Activated naive CD8-positive, alpha-beta T cell treated with anti-CD3 and anti-CD28 coated beads, Interleukin-2, amount 50 U/mL, for 24 hours (primary cell): ENCODE results near the gene NUDT22.

ENCODE experiments used
- ATAC-seq: fragments of 150-1000 bp; cut with Tn5 transposase; one replicate; pipeline ENCODE4 v1.10.0; 2021
- DNase-seq: peaks from one replicate; pipeline ENCODE4 v3.0.0; 2021
- H3K27ac Mint-ChIP-seq: one replicate; pipeline ENCODE4 v1.8.0; 2021; ENCODE audit warnings: mild to moderate bottlenecking, mixed read lengths
- H3K27me3 Mint-ChIP-seq: one replicate; pipeline ENCODE4 v1.8.0; 2021; ENCODE audit warnings: mixed read lengths
- H3K36me3 Mint-ChIP-seq: one replicate; pipeline ENCODE4 v1.8.0; 2021; ENCODE audit warnings: low read depth, mixed read lengths
- H3K4me1 Mint-ChIP-seq: one replicate; pipeline ENCODE4 v1.8.0; 2021; ENCODE audit warnings: mixed read lengths
- H3K4me3 Mint-ChIP-seq: one replicate; pipeline ENCODE4 v1.8.0; 2021; ENCODE audit warnings: mild to moderate bottlenecking, moderate library complexity, mixed read lengths
- H3K9me3 Mint-ChIP-seq: one replicate; pipeline ENCODE4 v1.8.0; 2021; ENCODE audit warnings: mixed read lengths

NUDT22 gene

DNA sequence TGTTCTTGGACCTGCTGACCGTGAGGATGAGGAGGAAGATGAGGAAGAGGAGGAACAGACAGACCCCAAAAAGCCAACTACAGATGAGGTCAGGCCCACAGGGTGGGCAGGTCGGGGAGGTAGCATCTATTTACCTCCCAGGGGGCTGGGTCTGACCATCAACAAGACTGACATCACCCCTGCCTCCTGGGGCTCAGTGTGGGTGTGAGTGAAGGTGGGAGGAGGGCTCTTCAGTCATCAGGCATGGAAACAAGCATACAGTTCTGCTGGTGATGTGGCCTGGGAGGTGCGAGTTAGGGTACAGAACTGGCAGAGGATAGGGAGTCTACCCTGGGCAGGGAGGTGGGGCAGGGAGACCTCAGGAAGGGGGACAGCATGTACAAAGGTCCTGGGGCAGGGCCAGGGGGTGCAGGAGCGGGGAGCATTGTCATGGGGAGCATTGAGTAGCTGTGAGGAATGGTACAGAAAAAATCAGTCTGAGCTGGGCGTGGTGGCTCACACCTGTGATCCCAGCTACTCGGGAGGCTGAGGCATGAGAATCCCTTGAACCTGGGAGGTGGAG, 34.2 kb downstream of the NUDT22 start:
- Mint-ChIP-seq H3K27ac (no peak overlapping the region), H3K4me1 (peaks cover 11% of the 10 kb centered on the region), H3K9me3 (no peaks in the 10 kb centered on the region), H3K4me3 (no peak overlapping the region), H3K36me3 (peaks cover 3% of the 10 kb centered on the region), H3K27me3 (no peaks in the 10 kb centered on the region)
- DNase-seq (no peak), ATAC-seq (peak; percentile 31)

DNA sequence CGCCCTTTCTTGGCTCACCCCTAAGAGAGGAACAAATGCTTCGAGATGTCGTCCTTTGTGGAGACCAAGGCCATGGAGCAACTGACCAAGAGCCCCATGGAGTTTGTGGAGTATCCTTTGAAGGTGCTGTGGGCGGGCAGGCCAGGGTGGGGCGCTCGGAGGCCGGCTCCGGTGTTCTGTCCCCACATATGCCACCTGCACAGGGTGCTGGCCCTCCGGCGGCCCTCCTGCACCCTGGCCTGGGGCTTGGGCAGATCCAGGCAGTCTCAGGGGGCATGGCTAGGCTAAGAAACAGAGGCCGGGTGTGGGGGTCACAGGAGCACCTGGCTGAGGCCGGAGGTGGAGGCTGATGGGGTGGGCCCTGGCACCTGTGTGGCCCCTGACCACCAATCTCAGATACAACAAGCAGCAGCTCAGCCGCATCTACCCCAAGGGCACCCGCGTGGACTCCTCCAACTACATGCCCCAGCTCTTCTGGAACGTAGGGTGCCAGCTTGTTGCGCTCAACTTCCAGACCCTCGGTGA, 35.5 kb downstream of the NUDT22 start:
- Mint-ChIP-seq H3K27ac (no peak overlapping the region), H3K36me3 (peaks cover 3% of the 10 kb centered on the region), H3K4me1 (peaks cover 11% of the 10 kb centered on the region), H3K4me3 (no peak overlapping the region), H3K27me3 (no peaks in the 10 kb centered on the region), H3K9me3 (no peaks in the 10 kb centered on the region)
- DNase-seq (no peak), ATAC-seq (no peak)

GRCh38 chr11:64262271-64263002, 36.4 kb downstream of the NUDT22 start:
- no peaks in the 10 kb centered on the region for H3K27me3 Mint-ChIP-seq
- no peak overlapping the region for H3K4me3 Mint-ChIP-seq
- H3K9me3 Mint-ChIP-seq: no peaks in the 10 kb centered on the region
- H3K36me3 Mint-ChIP-seq: peaks cover 3% of the 10 kb centered on the region
- H3K4me1 Mint-ChIP-seq: peaks cover 11% of the 10 kb centered on the region
- H3K27ac Mint-ChIP-seq: no peak overlapping the region
- ATAC-seq (no peak), DNase-seq (no peak)

DNA sequence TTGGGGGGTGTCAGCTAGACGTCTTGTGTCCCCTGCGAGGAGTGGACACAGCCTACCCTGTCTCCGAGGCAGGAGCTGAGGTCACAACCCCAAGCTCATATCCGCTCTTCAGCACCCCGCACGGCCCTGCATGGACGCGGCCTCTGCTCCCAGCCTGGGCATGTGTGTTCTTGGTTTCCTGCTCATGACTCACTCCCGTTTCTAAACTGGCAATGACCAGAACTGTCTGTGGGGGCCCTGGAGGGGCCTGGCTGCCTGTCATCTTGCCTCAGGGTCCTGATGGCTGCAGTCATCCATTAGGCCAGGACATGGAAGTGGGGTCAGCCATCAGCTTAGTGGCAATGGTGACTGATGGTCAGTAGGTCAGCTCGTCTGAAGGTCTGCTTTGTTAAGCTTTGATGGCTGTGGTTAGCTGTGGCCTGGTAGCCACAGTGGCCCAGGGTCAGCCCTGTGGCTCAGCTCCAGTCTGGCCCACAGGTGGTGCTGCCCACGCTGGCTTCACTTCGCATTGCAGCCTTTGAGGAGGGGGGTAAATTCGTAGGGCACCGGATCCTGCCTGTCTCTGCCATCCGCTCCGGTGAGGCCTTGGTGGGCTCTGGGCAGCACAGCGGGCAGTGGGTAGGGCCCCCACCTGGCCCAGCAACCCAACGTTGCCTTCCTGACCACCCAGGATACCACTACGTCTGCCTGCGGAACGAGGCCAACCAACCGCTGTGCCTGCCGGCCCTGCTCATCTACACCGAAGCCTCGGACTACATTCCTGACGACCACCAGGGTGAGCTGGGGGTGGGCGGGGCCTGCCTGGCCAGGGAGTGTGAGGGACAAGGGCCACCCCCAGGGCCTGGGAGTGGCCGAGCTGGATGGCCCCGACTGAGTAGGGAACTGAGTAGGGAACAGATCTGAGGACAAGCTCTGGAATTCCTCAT, 37.2 kb downstream of the NUDT22 start:
- Mint-ChIP-seq H3K4me3 (no peak overlapping the region), H3K27ac (no peak overlapping the region), H3K9me3 (no peaks in the 10 kb centered on the region), H3K27me3 (no peaks in the 10 kb centered on the region), H3K4me1 (peaks cover 18% of the 10 kb centered on the region), H3K36me3 (peaks cover 4% of the 10 kb centered on the region)
- DNase-seq (no peak), ATAC-seq (no peak)

- Mint-ChIP-seq H3K36me3 (peaks cover 6% of the 10 kb centered on the region), H3K9me3 (no peaks in the 10 kb centered on the region), H3K27ac (no peak overlapping the region), H3K4me1 (peaks cover 24% of the 10 kb centered on the region), H3K4me3 (no peak overlapping the region), H3K27me3 (no peaks in the 10 kb centered on the region)
- ATAC-seq (no peak), DNase-seq (no peak)
These were observed 37.9 kb downstream of the NUDT22 start for GRCh38 chr11:64263947-64264317.

DNA sequence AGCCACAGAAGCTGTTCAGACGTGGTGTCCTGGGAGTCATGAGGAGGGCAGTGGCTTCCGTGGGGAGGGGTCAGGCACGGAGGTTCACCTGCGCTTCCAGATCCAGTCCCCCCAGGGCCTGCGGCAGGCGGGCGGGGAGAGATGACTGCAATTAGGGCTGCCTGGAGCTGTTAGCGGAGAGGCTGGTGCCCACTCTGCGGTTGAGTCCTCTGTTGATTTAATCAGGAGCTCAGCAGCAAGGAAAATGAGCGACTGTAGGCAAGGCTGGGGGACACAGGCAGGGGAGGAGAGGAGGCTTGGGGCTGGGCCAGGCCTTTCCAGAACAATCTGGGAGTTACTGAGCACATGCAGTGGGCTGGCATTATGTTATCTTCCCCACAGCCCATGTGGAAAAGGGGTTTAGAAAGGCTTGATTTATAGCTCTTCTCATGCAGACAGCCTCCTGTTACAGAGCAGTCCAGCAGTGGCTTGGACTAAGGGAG, 38.3 kb downstream of the NUDT22 start:
- Mint-ChIP-seq H3K4me3 (no peak overlapping the region), H3K27me3 (no peaks in the 10 kb centered on the region), H3K36me3 (peaks cover 8% of the 10 kb centered on the region), H3K27ac (no peak overlapping the region), H3K4me1 (peaks cover 25% of the 10 kb centered on the region), H3K9me3 (no peaks in the 10 kb centered on the region)
- no peak for DNase-seq
- no peak for ATAC-seq

DNA sequence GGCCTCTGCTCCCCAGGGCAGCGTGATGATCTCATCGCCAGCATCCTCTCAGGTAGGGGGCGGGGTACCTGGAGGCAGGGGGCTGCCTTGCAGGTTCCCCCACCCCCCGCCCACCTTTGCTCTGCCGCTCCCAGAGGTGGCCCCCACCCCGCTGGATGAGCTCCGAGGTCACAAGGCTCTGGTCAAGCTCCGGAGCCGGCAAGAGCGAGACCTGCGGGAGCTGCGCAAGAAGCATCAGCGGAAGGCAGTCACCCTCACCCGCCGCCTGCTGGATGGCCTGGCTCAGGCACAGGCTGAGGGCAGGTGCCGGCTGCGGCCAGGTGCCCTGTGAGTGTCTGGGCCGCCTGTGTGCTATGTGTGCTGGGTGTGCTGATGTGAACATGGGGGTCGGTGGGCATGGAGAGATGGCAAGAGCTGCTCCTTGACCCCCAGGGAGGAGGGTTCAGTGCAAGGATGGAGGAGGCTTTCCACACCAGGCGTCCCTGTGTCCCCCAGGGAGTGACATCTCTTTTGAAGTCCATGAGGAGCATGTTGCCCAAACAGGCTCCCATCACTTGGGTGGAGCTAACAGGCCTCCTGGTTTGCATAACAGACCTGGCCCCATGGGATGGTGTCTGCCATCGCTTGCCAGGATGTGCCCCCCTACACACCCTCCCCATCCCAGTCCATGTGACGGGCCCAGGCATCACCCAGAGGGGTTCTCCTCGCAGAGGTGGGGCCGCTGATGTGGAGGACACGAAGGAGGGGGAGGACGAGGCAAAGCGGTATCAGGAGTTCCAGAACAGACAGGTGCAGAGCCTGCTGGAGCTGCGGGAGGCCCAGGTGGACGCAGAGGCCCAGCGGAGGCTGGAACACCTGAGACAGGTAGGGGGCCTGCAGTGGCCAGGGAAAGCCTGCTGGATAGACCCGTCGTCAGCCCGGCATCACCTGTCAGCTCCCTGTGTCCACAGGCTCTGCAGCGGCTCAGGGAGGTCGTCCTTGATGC, 39.4 kb downstream of the NUDT22 start:
- no peak for ATAC-seq
- no peak overlapping the region for H3K4me3 Mint-ChIP-seq

DNA sequence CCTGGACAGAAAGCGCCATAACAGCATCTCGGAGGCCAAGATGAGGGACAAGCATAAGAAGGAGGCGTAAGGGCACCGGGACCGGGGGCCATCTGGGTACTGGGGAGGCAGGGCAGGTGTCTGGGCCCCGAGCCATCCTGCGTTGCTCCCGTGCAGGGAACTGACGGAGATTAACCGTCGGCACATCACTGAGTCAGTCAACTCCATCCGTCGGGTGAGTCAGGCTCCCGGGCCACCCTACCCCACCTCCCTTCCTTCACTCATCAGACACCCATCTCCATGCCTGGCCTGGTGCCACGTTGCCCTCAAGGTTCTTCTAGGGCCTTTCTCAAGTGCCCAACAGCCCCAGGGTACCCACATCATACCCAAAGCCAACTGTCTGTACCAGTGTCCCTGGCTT, 40.3 kb downstream of the NUDT22 start:
- Mint-ChIP-seq H3K9me3 (no peaks in the 10 kb centered on the region), H3K36me3 (peaks cover 9% of the 10 kb centered on the region), H3K27me3 (no peaks in the 10 kb centered on the region), H3K4me3 (no peak overlapping the region), H3K4me1 (peaks cover 21% of the 10 kb centered on the region), H3K27ac (no peak overlapping the region)
- no peak for ATAC-seq
- no peak for DNase-seq

More for the DNA sequence above, 39.4 kb downstream of the NUDT22 start:
- Mint-ChIP-seq H3K36me3 (peaks cover 9% of the 10 kb centered on the region), H3K27me3 (no peaks in the 10 kb centered on the region), H3K9me3 (no peaks in the 10 kb centered on the region), H3K27ac (no peak overlapping the region), H3K4me1 (peaks cover 20% of the 10 kb centered on the region)
- DNase-seq: no peak

GRCh38 chr11:64267207-64267945, 41.3 kb downstream of the NUDT22 start:
- peaks cover 27% of the 10 kb centered on the region for H3K4me1 Mint-ChIP-seq
- no peak for DNase-seq
- no peaks in the 10 kb centered on the region for H3K9me3 Mint-ChIP-seq
- peak overlapping the region; percentile 98 for H3K4me3 Mint-ChIP-seq
- no peak for ATAC-seq
- peak overlapping the region; percentile 46 for H3K27ac Mint-ChIP-seq
- H3K27me3 Mint-ChIP-seq: no peaks in the 10 kb centered on the region
- H3K36me3 Mint-ChIP-seq: peaks cover 9% of the 10 kb centered on the region

GRCh38 chr11:64268025-64268892, 42.2 kb downstream of the NUDT22 start:
- peak overlapping the region; percentile 91 for H3K27ac Mint-ChIP-seq
- H3K36me3 Mint-ChIP-seq: peaks cover 9% of the 10 kb centered on the region
- peaks cover 28% of the 10 kb centered on the region for H3K4me1 Mint-ChIP-seq

DNA sequence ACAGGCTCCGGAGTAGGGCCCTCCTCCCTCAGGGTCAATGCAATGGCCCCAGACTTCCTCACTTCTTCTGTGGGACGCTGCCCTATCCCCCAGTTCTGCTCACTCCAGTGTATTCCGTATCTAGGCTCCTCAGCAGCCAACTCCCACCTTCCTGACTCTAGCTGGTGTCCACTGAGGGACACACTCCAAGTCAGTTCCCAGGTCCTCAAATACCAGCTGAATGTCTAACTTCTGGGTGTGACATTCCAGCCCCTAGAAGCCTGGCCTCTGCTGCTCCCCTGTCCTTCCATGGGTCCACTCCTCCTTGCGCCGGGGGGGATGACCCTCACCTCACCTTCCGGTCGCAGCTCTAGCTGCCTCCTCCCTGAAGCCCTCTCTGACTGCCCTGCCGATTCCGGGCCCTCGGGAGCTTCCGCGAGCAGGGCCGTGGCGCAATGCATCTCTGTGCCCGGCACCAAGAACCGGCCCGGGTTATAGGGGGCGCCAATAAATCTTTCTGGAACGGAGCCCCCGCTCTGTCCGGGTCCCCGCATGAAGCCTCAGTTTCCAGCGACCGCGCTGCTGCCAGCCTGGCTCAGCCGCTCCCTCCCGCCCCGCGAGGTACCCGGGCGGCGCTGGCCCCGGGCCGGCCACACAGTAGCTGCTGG, 42.9 kb downstream of the NUDT22 start:
- Mint-ChIP-seq H3K36me3 (peaks cover 9% of the 10 kb centered on the region), H3K9me3 (no peaks in the 10 kb centered on the region), H3K27ac (peak overlapping the region; percentile 91), H3K4me1 (peaks cover 28% of the 10 kb centered on the region), H3K4me3 (peak overlapping the region; percentile 98), H3K27me3 (no peaks in the 10 kb centered on the region)
- peak; percentile 9 for ATAC-seq
- DNase-seq: peak; percentile 60

More at GRCh38 chr11:64268025-64268892, 42.2 kb downstream of the NUDT22 start:
- peak overlapping the region; percentile 98 for H3K4me3 Mint-ChIP-seq
- DNase-seq (no peak), ATAC-seq (no peak)
- H3K27me3 Mint-ChIP-seq: no peaks in the 10 kb centered on the region
- H3K9me3 Mint-ChIP-seq: no peaks in the 10 kb centered on the region
